H9 (cell line): ENCODE results near the gene BRAF. TPM values are rescaled to one million over a fixed set of nuclear protein-coding genes. Genes with fewer than 3 reads are reported as not detected.

Experiments
- DNase-seq: peaks from one replicate; pipeline ENCODE4 v3.0.0-alpha.2; 2017
- H2AFZ ChIP-seq: one replicate; pipeline ENCODE4 v1.6.1; 2013; ENCODE audit warnings: mild to moderate bottlenecking, low read length, control low read depth, moderate library complexity
- H2AK5ac ChIP-seq: 2 replicates; pipeline ENCODE4 v1.6.1; 2013; ENCODE audit warnings: low read length, control low read depth, mixed read lengths; ENCODE audit not compliant: insufficient read length
- H2BK120ac ChIP-seq: one replicate; pipeline ENCODE4 v1.6.1; 2013; ENCODE audit warnings: low read depth, mild to moderate bottlenecking, low read length, control low read depth, inconsistent platforms; ENCODE audit not compliant: poor library complexity, severe bottlenecking
- H2BK12ac ChIP-seq: 2 replicates; pipeline ENCODE4 v1.6.1; 2013; ENCODE audit warnings: low read length, control low read depth, mixed read lengths, low read depth; ENCODE audit not compliant: insufficient read length
- H2BK15ac ChIP-seq: 2 replicates; pipeline ENCODE4 v1.6.1; 2013; ENCODE audit warnings: low read depth, low read length, control low read depth
- H2BK20ac ChIP-seq: one replicate; pipeline ENCODE4 v1.6.1; 2013; ENCODE audit warnings: low read depth, mild to moderate bottlenecking, low read length, control low read depth, inconsistent platforms; ENCODE audit not compliant: poor library complexity, severe bottlenecking
- H2BK5ac ChIP-seq: 2 replicates; pipeline ENCODE4 v1.6.1; 2013; ENCODE audit warnings: low read length, control low read depth, mixed read lengths; ENCODE audit not compliant: insufficient read length
- H3K14ac ChIP-seq: 2 replicates; pipeline ENCODE4 v1.6.1; 2013; ENCODE audit warnings: low read length, control low read depth; ENCODE audit not compliant: insufficient read depth
- H3K18ac ChIP-seq: 2 replicates; pipeline ENCODE4 v1.6.1; 2013; ENCODE audit warnings: low read depth, mild to moderate bottlenecking, mixed read lengths, low read length, control low read depth; ENCODE audit not compliant: insufficient read length
- H3K23ac ChIP-seq: 2 replicates; pipeline ENCODE4 v1.6.1; 2013; ENCODE audit warnings: low read length, control low read depth, mixed read lengths, low read depth; ENCODE audit not compliant: insufficient read length
- H3K23me2 ChIP-seq: 2 replicates; pipeline ENCODE4 v1.6.1; 2013; ENCODE audit warnings: low read depth, mild to moderate bottlenecking, mixed read lengths, low read length, control low read depth; ENCODE audit not compliant: insufficient read length, poor library complexity, severe bottlenecking
- H3K27ac ChIP-seq: 2 replicates; pipeline ENCODE4 v1.5.1; 2013; ENCODE audit warnings: low read length, control low read depth, mixed read lengths, low read depth; ENCODE audit not compliant: insufficient read length
- H3K27me3 ChIP-seq: 2 replicates; pipeline ENCODE4 v1.6.1; 2013; ENCODE audit warnings: low read length, control low read depth, inconsistent platforms; ENCODE audit not compliant: insufficient read depth
- H3K4ac ChIP-seq: 2 replicates; pipeline ENCODE4 v1.6.1; 2013; ENCODE audit warnings: low read depth, mild to moderate bottlenecking, control low read depth, inconsistent platforms, low read length, moderate library complexity
- H3K4me1 ChIP-seq: 2 replicates; pipeline ENCODE4 v1.6.1; 2013; ENCODE audit warnings: low read length, control low read depth, inconsistent platforms; ENCODE audit not compliant: insufficient read depth
- H3K4me2 ChIP-seq: 2 replicates; pipeline ENCODE4 v1.6.1; 2013; ENCODE audit warnings: low read length, control low read depth, mixed read lengths; ENCODE audit not compliant: insufficient read length, insufficient read depth
- H3K56ac ChIP-seq: 2 replicates; pipeline ENCODE4 v1.6.1; 2013; ENCODE audit warnings: low read depth, mild to moderate bottlenecking, mixed read lengths, low read length, control low read depth; ENCODE audit not compliant: insufficient read length
- H3K79me1 ChIP-seq: 2 replicates; pipeline ENCODE4 v1.6.1; 2013; ENCODE audit warnings: low read depth, mild to moderate bottlenecking, moderate library complexity, low read length, control low read depth, inconsistent platforms; ENCODE audit not compliant: insufficient read depth, poor library complexity, severe bottlenecking
- H3K79me2 ChIP-seq: 2 replicates; pipeline ENCODE4 v1.6.1; 2013; ENCODE audit warnings: low read length, control low read depth, inconsistent platforms; ENCODE audit not compliant: insufficient read depth
- H3K9ac ChIP-seq: 2 replicates; pipeline ENCODE4 v1.6.1; 2013; ENCODE audit warnings: low read length, control low read depth, mixed read lengths; ENCODE audit not compliant: insufficient read length; ENCODE audit errors: extremely low read depth
- H3K9me3 ChIP-seq: one replicate; pipeline ENCODE4 v1.6.1; 2013; ENCODE audit warnings: low read depth, low read length, inconsistent platforms; ENCODE audit not compliant: control insufficient read depth
- H3T11ph ChIP-seq: one replicate; pipeline ENCODE4 v1.6.1; 2013; ENCODE audit warnings: mild to moderate bottlenecking, low read length, control low read depth, inconsistent platforms
- H4K20me1 ChIP-seq: one replicate; pipeline ENCODE4 v1.6.1; 2013; ENCODE audit not compliant: control insufficient read depth, insufficient read length, insufficient read depth
- H4K5ac ChIP-seq: 2 replicates; pipeline ENCODE4 v1.6.1; 2013; ENCODE audit warnings: low read depth, mild to moderate bottlenecking, mixed read lengths, low read length, control low read depth; ENCODE audit not compliant: insufficient read length
- H4K8ac ChIP-seq: replicated peaks from 2 replicates; pipeline ENCODE4 v1.6.1; 2013; ENCODE audit warnings: low read length, control low read depth, mixed read lengths, low read depth; ENCODE audit not compliant: insufficient read length
- H4K91ac ChIP-seq: 2 replicates; pipeline ENCODE4 v1.6.1; 2013; ENCODE audit warnings: low read depth, mild to moderate bottlenecking, moderate library complexity, mixed read lengths, low read length, control low read depth; ENCODE audit not compliant: insufficient read length
- H3K27ac Mint-ChIP-seq, 3 experiments: 2 replicates in 2 of 3; 3 replicates in 1 of 3; pipeline ENCODE4 v1.8.0; 2020 to 2021; ENCODE audit warnings: mixed read lengths in 3 of 3, mild to moderate bottlenecking in 1 of 3, moderate library complexity in 1 of 3
- H3K27me3 Mint-ChIP-seq: 2 replicates; pipeline ENCODE4 v1.8.0; 2021; ENCODE audit warnings: low read depth, mild to moderate bottlenecking, moderate library complexity, mixed read lengths
- H3K36me3 Mint-ChIP-seq, 3 experiments: 2 replicates in 2 of 3; 3 replicates in 1 of 3; pipeline ENCODE4 v1.8.0; 2020 to 2021; ENCODE audit warnings: low read depth in 3 of 3, mixed read lengths in 3 of 3; ENCODE audit not compliant: insufficient read depth in 1 of 3
- H3K4me1 Mint-ChIP-seq, 2 experiments: 2 replicates each; pipeline ENCODE4 v1.8.0; 2020; ENCODE audit warnings: mixed read lengths in 2 of 2
- H3K4me3 Mint-ChIP-seq, 2 experiments: 2 replicates in 1 of 2; 3 replicates in 1 of 2; pipeline ENCODE4 v1.8.0; 2020 to 2021; ENCODE audit warnings: mild to moderate bottlenecking in 2 of 2, mixed read lengths in 2 of 2, moderate library complexity in 1 of 2
- H3K9me3 Mint-ChIP-seq, 2 experiments: 2 replicates in 1 of 2; 3 replicates in 1 of 2; pipeline ENCODE4 v1.8.0; 2020; ENCODE audit warnings: mild to moderate bottlenecking in 2 of 2, mixed read lengths in 2 of 2, moderate library complexity in 1 of 2
- CTCF ChIP-seq: fragments of 200-600 bp; sonication (generic); conservative IDR thresholded peaks from 3 replicates; pipeline ENCODE4 v1.8.0; 2021; ENCODE audit warnings: antibody characterized with exemption, mild to moderate bottlenecking
- WGBS: extraction: QIAGEN DNeasy Blood & Tissue Kit; methylation state at CpG from one replicate; pipeline ENCODE4 v1.1.7; 2013; ENCODE audit warnings: missing lambda C conversion rate, low lambda C conversion rate, mixed read lengths; ENCODE audit not compliant: insufficient read length; ENCODE audit errors: extremely low coverage; 5-methylcytosine and 5-hydroxymethylcytosine counted together
- total RNA-seq: library from RNA; stranded (reverse); gene quantifications from 2 replicates; pipeline ENCODE4 v1.2.1, GENCODE V29; 2021

Gene BRAF
- total RNA-seq, 1 experiment from 2014 or later, result 32.9 TPM

DNA sequence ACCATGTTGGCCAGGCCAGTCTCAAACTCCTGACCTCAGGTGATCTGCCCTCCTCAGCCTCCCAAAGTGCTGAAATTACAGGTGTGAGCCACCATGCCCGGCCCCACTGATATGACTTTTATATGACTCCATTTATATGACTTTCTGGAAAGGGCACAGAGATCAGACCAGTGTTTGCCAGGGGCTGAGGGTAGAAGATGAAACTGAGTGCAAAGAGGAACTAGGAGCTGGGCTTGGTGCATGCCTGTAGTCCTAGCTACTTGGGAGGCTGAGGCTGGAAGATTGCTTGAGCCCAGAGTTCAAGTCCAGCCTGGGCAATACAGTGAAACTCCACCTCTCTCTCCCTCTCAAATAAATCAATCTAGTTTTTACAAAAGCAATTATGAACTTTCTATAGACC lies 7.5 kb downstream of the BRAF start:
- no peak overlapping the region for H2AK5ac ChIP-seq
- Mint-ChIP-seq H3K27ac (no peak overlapping the region), H3K9me3 (peaks cover 6 to 9% of the 10 kb centered on the region in 2 experiments; a peak in 2 of 5 replicates), H3K4me3 (no peak overlapping the region), H3K4me1 (peaks cover 16 to 24% of the 10 kb centered on the region in 2 experiments), H3K27me3 (peaks cover 6% of the 10 kb centered on the region), H3K36me3 (peaks cover 0 to 8% (median 8%) of the 10 kb centered on the region in 3 experiments; a peak in 5 of 7 replicates)
- no peak overlapping the region for H2AFZ ChIP-seq
- H2BK12ac ChIP-seq, result no peak overlapping the region
- H4K20me1 ChIP-seq, result no peaks in the 10 kb centered on the region
- no peak overlapping the region for H3K27ac ChIP-seq
- no peak overlapping the region for H4K8ac ChIP-seq
- H3K4me1 ChIP-seq, result peaks cover 3% of the 10 kb centered on the region; the same call in 1 of the 2 replicates
- H3K23me2 ChIP-seq, result no peaks in the 10 kb centered on the region
- WGBS, result no CpG with 5 or more reads among the region's 1 CpG
- no peak overlapping the region for H2BK5ac ChIP-seq
- no peaks in the 10 kb centered on the region for H3K79me1 ChIP-seq
- no peak overlapping the region for H3T11ph ChIP-seq
- H3K4me2 ChIP-seq, result no peak overlapping the region
- no peak for TF ChIP-seq CTCF
- no peak overlapping the region for H4K91ac ChIP-seq
- no peak overlapping the region for H2BK15ac ChIP-seq
- H2BK20ac ChIP-seq, result no peak overlapping the region
- DNase-seq, result no peak
- H3K56ac ChIP-seq, result no peak overlapping the region
- H3K18ac ChIP-seq, result no peak overlapping the region
- H3K27me3 ChIP-seq, result no peaks in the 10 kb centered on the region; the same call in 1 of the 2 replicates
- no peak overlapping the region for H3K14ac ChIP-seq
- no peak overlapping the region for H4K5ac ChIP-seq
- H3K9ac ChIP-seq, result no peak overlapping the region
- no peaks in the 10 kb centered on the region for H3K9me3 ChIP-seq
- no peak overlapping the region for H3K23ac ChIP-seq
- H2BK120ac ChIP-seq, result no peak overlapping the region
- no peak overlapping the region for H3K4ac ChIP-seq
- peaks cover 13% of the 10 kb centered on the region; the same call in 1 of the 2 replicates for H3K79me2 ChIP-seq
